ENCODE measurements around the gene PDE4A. TPM values are rescaled to one million over a fixed set of nuclear protein-coding genes. Genes with fewer than 3 reads are reported as not detected.

PDE4A gene
- total and polyA plus RNA-seq, 2 of the 13 experiments (the other 11 are each of a cell fraction or from before 2014, with no cell fraction given) = 1.1 to 4.1 TPM

DNA sequence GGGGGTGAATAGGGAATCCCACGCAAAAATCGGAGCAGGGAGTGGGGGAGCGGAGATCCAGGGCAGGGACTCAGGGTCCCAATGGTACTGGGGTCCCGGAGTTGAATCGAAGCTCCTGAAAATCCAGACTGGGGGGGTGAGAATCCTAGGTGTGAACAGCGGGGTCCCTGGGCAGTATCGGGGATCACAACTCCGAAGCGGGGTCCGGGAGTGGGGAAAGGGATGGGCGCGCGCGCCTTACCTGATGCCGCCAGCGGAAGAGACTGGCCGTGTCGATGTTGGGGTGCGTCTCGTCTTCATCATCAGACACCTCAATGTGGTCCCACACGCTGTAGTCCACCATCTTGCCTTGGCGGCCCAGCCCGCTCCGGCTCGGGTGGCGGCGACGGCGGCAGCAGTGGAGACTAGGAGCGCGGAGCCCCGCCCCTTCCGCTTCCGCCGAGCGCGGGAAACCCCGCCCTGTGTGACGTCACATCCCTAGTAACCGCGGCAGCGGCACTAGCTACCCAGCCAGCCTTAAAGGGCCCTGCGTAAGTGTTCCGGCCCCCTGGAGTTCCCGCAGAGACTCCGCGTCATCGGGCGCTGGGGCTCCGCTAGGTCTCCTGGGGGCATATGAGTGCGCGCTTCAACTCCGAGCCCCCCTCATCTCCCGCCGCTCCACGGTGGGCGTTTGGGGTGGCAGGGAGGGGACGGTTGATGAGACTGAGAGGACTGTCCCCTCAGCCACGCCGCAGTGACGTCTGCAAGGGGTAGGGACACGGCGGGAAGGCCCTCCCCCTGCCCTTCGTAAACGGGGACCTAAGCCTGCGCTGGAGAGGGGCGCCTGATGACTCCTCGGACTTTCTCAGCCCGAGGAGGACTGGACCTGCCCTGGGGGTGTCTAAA is 17.0 kb upstream of the PDE4A start, which contains the start of gene CDC37 (continued):
- TF ChIP-seq SIN3A (IDR thresholded peaks at IDR 0.05; ENCODE audit: borderline replicate concordance, low read depth, low read length) = peak; percentile 97; the same call in 1 of the 2 replicates
- no peak for TF ChIP-seq ZNF225 (CRISPR knock-in tag; IDR thresholded peaks at IDR 0.05)
- TF ChIP-seq ZNF496 (CRISPR knock-in tag; IDR thresholded peaks at IDR 0.05; ENCODE audit: insufficient replicate concordance) = no peak
- TF ChIP-seq ZNF224 (CRISPR knock-in tag; IDR thresholded peaks at IDR 0.05) = no peak
- TF ChIP-seq SKI (IDR thresholded peaks at IDR 0.05; ENCODE audit: partially characterized antibody) = no peak
- TF ChIP-seq, protein P1, sequence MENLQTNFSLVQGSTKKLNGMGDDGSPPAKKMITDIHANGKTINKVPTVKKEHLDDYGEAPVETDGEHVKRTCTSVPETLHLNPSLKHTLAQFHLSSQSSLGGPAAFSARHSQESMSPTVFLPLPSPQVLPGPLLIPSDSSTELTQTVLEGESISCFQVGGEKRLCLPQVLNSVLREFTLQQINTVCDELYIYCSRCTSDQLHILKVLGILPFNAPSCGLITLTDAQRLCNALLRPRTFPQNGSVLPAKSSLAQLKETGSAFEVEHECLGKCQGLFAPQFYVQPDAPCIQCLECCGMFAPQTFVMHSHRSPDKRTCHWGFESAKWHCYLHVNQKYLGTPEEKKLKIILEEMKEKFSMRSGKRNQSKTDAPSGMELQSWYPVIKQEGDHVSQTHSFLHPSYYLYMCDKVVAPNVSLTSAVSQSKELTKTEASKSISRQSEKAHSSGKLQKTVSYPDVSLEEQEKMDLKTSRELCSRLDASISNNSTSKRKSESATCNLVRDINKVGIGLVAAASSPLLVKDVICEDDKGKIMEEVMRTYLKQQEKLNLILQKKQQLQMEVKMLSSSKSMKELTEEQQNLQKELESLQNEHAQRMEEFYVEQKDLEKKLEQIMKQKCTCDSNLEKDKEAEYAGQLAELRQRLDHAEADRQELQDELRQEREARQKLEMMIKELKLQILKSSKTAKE (CRISPR knock-in tag; IDR thresholded peaks at IDR 0.05; ENCODE audit: borderline replicate concordance) = no peak
- TF ChIP-seq FOXA1 (IDR thresholded peaks at IDR 0.05) = no peak
- TF ChIP-seq FOXA1 (CRISPR knock-in tag; IDR thresholded peaks at IDR 0.05) = no peak; the same call in none of the 2 replicates
- no peak for TF ChIP-seq ZNF274 (CRISPR knock-in tag; IDR thresholded peaks at IDR 0.05)
- no peak for TF ChIP-seq CEBPG (CRISPR knock-in tag; IDR thresholded peaks at IDR 0.05)
- no peak for TF ChIP-seq PTBP1 (IDR thresholded peaks at IDR 0.05; ENCODE audit: low read depth, low read length, poor library complexity, severe bottlenecking)
- TF ChIP-seq NR2C2 (CRISPR knock-in tag; IDR thresholded peaks at IDR 0.05; ENCODE audit: borderline replicate concordance) = no peak; the same call in 1 of the 2 replicates
- no peak for TF ChIP-seq ZNF33A (CRISPR knock-in tag; IDR thresholded peaks at IDR 0.05; ENCODE audit: borderline replicate concordance)
- no peak for TF ChIP-seq ZNF333 (CRISPR knock-in tag; IDR thresholded peaks at IDR 0.05; ENCODE audit: borderline replicate concordance)
- TF ChIP-seq, protein P2, sequence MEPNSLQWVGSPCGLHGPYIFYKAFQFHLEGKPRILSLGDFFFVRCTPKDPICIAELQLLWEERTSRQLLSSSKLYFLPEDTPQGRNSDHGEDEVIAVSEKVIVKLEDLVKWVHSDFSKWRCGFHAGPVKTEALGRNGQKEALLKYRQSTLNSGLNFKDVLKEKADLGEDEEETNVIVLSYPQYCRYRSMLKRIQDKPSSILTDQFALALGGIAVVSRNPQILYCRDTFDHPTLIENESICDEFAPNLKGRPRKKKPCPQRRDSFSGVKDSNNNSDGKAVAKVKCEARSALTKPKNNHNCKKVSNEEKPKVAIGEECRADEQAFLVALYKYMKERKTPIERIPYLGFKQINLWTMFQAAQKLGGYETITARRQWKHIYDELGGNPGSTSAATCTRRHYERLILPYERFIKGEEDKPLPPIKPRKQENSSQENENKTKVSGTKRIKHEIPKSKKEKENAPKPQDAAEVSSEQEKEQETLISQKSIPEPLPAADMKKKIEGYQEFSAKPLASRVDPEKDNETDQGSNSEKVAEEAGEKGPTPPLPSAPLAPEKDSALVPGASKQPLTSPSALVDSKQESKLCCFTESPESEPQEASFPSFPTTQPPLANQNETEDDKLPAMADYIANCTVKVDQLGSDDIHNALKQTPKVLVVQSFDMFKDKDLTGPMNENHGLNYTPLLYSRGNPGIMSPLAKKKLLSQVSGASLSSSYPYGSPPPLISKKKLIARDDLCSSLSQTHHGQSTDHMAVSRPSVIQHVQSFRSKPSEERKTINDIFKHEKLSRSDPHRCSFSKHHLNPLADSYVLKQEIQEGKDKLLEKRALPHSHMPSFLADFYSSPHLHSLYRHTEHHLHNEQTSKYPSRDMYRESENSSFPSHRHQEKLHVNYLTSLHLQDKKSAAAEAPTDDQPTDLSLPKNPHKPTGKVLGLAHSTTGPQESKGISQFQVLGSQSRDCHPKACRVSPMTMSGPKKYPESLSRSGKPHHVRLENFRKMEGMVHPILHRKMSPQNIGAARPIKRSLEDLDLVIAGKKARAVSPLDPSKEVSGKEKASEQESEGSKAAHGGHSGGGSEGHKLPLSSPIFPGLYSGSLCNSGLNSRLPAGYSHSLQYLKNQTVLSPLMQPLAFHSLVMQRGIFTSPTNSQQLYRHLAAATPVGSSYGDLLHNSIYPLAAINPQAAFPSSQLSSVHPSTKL (CRISPR knock-in tag; IDR thresholded peaks at IDR 0.05) = no peak
- no peak for TF ChIP-seq SP1 (IDR thresholded peaks at IDR 0.05)
- TF ChIP-seq SP1 (CRISPR knock-in tag; IDR thresholded peaks at IDR 0.05) = peak; percentile 89
- TF ChIP-seq EP300 (IDR thresholded peaks at IDR 0.05; ENCODE audit: low read depth in 2 of 2, low read length in 2 of 2) = no peak
- TF ChIP-seq EP300 (CRISPR knock-in tag; IDR thresholded peaks at IDR 0.05; ENCODE audit: borderline replicate concordance) = no peak
- TF ChIP-seq, protein P3, sequence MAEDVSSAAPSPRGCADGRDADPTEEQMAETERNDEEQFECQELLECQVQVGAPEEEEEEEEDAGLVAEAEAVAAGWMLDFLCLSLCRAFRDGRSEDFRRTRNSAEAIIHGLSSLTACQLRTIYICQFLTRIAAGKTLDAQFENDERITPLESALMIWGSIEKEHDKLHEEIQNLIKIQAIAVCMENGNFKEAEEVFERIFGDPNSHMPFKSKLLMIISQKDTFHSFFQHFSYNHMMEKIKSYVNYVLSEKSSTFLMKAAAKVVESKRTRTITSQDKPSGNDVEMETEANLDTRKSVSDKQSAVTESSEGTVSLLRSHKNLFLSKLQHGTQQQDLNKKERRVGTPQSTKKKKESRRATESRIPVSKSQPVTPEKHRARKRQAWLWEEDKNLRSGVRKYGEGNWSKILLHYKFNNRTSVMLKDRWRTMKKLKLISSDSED (CRISPR knock-in tag; IDR thresholded peaks at IDR 0.05) = no peak
- no peak for TF ChIP-seq MAFK (conservative IDR thresholded peaks at IDR 0.05 in 1 of 2, IDR thresholded peaks at IDR 0.05 in 1 of 2; ENCODE audit: low read length in 2 of 2)
- TF ChIP-seq ZNF547 (CRISPR knock-in tag; IDR thresholded peaks at IDR 0.05) = no peak
- TF ChIP-seq ZFP36L1 (CRISPR knock-in tag; IDR thresholded peaks at IDR 0.05) = no peak
- no peak for TF ChIP-seq NBN (conservative IDR thresholded peaks at IDR 0.05)
